Urinary bladder (tissue), 4 donors: Measurements from ENCODE around the gene CLDN7. TPM values are rescaled to one million over a fixed set of nuclear protein-coding genes. Genes with fewer than 3 reads are reported as not detected.
A peak's percentile ranks its signal among the peaks of the same experiment; 100 is the strongest.

Experiments used
- DNase-seq: peaks from one replicate; pipeline ENCODE4 v3.0.0-alpha.2; 2015; ENCODE audit errors: extremely low spot score
- H3K27ac ChIP-seq: one replicate; pipeline ENCODE4 v1.5.1; 2013; ENCODE audit warnings: low read depth, mild to moderate bottlenecking, moderate library complexity
- H3K36me3 ChIP-seq: one replicate; pipeline ENCODE4 v1.6.1; 2013; ENCODE audit warnings: mild to moderate bottlenecking, moderate library complexity; ENCODE audit not compliant: insufficient read depth
- H3K4me1 ChIP-seq: one replicate; pipeline ENCODE4 v1.6.1; 2013; ENCODE audit warnings: mild to moderate bottlenecking, moderate library complexity; ENCODE audit not compliant: insufficient read depth
- H3K4me3 ChIP-seq: one replicate; pipeline ENCODE4 v1.5.1; 2013; ENCODE audit warnings: low read depth, low read length
- WGBS: extraction: QIAGEN DNeasy Blood & Tissue Kit; methylation state at CpG from one replicate; pipeline ENCODE4 v1.1.7; 2013; 5-methylcytosine and 5-hydroxymethylcytosine counted together
- polyA plus RNA-seq: library from polyadenylated mRNA; stranded (reverse); fragments of 200-250 nt; gene quantifications from one replicate; pipeline ENCODE4 v1.2.3, GENCODE V29; 2013
- total RNA-seq: library from RNA; depleted of rRNA; stranded (reverse); fragments of >200 nt; gene quantifications from one replicate; pipeline ENCODE4 v1.2.3, GENCODE V29; 2014
- donor health status: healthy with polysubstance abuse.
- donor health status: healthy.

The CLDN7 gene
- total and polyA plus RNA-seq, 2 donors, result 24.2 to 34.4 TPM

DNA sequence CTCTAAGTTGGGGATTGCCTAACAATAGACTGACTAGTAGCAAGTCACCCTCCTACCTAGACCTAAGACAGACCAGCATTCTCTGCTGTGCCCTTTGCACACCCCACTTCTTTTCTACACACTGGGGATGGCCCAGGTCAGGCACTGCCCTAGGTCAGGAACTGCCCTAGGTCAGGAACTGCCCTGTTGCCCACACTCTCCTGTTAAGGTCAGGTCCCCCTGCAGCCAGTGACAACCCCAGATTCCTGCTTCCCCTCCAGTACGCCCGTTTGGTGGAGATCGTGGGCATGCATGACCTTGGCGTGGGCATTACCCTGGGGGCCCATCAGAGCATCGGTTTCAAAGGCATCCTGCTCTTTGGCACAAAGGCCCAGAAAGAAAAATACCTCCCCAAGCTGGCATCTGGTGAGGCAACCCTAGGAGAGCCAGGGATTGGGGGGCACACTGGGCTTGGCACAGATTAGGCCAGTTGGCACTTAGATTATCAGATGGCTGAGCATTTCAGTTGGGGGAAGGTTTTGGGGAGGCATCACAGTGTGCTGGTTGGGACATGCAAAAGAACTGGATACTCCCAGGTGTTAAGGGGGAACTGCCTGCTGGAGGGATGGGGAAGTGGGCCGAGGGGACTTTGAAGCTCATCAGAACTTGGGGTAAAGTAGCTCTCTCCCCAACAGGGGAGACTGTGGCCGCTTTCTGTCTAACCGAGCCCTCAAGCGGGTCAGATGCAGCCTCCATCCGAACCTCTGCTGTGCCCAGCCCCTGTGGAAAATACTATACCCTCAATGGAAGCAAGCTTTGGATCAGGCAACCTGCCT is 40.8 kb downstream of the CLDN7 start:
- H3K36me3 ChIP-seq, result no peaks in the 10 kb centered on the region
- no peak overlapping the region for H3K4me3 ChIP-seq
- peaks cover 4% of the 10 kb centered on the region for H3K4me1 ChIP-seq
- no peak for DNase-seq
- 76% methylated on average over 10 of the region's 10 CpGs for WGBS
- H3K27ac ChIP-seq, result no peak overlapping the region

DNA sequence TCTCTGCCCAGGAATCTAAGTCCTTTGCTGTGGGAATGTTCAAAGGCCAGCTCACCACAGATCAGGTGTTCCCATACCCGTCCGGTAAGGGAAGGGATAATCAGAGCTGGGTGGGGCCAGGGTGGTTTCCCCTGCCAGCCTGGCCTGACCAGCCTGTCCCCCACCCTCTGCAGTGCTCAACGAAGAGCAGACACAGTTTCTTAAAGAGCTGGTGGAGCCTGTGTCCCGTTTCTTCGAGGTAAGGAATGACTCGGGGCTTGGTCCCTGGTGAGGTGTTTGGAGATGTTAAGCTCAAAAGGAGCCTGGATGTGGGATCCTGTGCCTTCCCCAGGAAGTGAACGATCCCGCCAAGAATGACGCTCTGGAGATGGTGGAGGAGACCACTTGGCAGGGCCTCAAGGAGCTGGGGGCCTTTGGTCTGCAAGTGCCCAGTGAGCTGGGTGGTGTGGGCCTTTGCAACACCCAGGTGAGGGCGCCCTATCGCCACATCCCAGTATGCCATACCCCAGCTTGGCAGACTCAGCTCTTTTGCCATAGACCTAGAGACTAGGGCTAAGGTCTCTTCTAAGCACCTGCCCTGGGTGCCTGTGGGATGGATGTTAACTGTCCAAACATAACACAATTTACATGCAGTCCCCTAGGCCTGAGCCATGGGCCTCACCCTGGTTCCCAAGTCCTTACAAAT is 41.5 kb downstream of the CLDN7 start:
- H3K36me3 ChIP-seq, result no peaks in the 10 kb centered on the region
- no peak for DNase-seq

DNA sequence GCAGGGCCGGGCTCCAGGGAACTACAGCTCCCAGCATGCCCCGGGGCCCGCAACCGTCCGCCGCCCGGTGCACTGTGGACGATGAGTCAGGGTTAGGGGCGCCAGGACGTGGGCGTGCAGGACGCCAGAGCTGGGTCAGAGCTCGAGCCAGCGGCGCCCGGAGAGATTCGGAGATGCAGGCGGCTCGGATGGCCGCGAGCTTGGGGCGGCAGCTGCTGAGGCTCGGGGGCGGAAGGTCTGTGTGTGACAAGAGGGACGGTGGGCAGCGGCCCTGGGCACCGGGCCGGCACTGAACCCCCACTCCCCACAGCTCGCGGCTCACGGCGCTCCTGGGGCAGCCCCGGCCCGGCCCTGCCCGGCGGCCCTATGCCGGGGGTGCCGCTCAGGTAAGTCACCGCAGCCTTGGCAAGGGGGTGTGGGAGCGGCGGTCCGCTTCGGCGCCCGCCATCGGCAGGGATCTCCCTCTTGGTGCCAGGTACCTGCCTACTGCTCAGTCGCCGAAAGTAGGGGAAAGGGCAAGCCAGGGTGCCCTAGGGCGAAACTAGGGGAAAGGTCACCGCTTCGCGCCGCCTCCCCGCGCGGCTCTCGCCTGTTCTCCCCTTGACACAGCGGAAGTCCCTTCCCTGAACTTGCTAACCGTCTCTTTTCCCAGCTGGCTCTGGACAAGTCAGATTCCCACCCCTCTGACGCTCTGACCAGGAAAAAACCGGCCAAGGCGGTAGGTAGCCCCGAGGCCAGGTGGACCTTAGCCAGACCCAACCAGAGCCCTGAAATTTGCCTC is 42.3 kb downstream of the CLDN7 start, which contains the start of the genes ACADVL and DLG4:
Gene ACADVL (plus strand): TSS at position 127 of the 781 bp plus-strand sequence. CDS start 47 bp downstream, at position 174.
Gene DLG4 (minus strand): TSS at position 25 of the 781 bp plus-strand sequence.
- Histone ChIP-seq H3K27ac (peak within 1 kb of the TSS; percentile 97), H3K36me3 (no peaks in the 10 kb centered on the region), H3K4me3 (peak within 1 kb of the TSS; percentile 81), H3K4me1 (peaks cover 4% of the 10 kb centered on the region)
- DNase-seq, result no peak
- WGBS, result under 1% methylated on average over 63 of the region's 63 CpGs

More for the DNA sequence above, 41.5 kb downstream of the CLDN7 start:
- peak overlapping the region; percentile 97 for H3K27ac ChIP-seq
- H3K4me3 ChIP-seq, result peak overlapping the region; percentile 81
- peaks cover 4% of the 10 kb centered on the region for H3K4me1 ChIP-seq
- WGBS, result 27% methylated on average over 11 of the region's 11 CpGs

DNA sequence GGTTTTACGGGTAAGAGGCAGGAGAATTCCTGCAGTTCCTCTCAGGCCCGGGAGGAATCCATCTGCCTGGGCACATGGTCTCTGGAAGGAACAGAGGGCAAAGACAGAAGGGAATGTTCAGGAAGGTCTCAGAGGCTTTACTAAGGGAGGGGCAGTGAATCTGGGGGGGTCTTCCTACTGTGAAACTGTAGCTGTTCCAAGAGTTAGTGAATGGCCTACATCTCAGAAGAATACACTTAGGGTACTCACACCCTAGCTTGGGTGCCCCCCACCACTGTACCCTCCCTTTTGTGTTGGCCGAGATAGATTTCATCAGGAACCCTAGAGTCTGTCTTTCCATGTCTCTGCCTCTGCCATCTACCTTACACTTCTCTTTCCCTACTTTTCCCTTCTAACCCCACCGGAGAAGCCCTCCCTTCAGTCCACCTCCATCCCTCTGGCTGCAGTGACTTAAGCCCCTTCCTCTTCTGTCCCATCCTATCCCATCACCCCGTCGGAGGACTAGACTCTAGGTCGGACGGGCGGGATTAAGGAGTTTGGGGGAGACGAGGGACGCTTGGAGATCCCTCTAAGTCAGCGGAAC is 43.0 kb downstream of the CLDN7 start:
- Histone ChIP-seq H3K4me1 (peaks cover 4% of the 10 kb centered on the region), H3K36me3 (no peaks in the 10 kb centered on the region), H3K27ac (peak overlapping the region; percentile 57), H3K4me3 (peak overlapping the region; percentile 81)
- WGBS, result 17% methylated on average over 12 of the region's 12 CpGs
- no peak for DNase-seq

DNA sequence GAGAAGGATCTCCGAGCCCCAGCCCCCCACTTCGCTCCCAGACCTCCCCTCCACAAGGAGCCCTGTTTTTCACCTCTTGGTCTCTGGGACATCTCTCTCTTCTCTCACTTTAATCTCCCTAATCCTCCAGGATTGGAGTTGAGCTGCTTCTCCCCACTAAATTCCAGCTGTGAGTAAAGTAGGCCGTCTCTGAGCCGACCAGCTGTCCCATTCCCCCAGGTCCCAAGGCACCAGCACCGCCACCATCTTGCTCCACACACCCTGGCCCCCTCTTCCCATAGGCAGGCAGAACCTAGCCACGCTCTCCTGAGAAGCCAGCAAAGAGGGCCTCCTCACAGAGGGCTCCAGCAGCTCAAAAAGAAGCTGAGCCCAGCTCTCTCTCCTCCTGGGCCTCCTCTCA is 43.5 kb downstream of the CLDN7 start:
- DNase-seq, result no peak
- Histone ChIP-seq H3K27ac (no peak overlapping the region), H3K4me3 (no peak overlapping the region), H3K36me3 (no peaks in the 10 kb centered on the region), H3K4me1 (peaks cover 5% of the 10 kb centered on the region)
- 47% methylated on average over 6 of the region's 6 CpGs for WGBS

DNA sequence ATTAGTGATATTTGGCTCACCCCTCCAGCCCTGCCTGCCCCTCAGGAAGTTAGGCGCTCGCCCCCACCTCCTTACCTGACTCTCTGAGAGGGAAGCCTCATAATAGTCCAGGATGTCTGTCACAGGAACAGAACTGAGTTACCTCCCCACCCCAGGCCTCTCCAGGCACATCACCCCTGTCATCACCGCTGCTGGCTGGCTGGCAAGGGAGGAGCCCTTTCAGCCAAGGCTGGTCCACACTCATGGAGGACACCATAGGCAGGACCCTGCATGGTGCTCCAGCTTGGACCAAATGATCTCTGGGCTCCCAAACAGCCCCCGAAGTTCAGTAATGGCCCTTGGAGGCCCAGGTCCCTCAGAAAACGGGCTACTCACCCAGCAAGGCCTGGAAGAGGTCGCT is 44.1 kb downstream of the CLDN7 start:
- Histone ChIP-seq H3K4me1 (peaks cover 5% of the 10 kb centered on the region), H3K4me3 (peak overlapping the region; percentile 52), H3K27ac (no peak overlapping the region), H3K36me3 (no peaks in the 10 kb centered on the region)
- 50% methylated on average over 6 of the region's 6 CpGs for WGBS
- DNase-seq, result no peak

DNA sequence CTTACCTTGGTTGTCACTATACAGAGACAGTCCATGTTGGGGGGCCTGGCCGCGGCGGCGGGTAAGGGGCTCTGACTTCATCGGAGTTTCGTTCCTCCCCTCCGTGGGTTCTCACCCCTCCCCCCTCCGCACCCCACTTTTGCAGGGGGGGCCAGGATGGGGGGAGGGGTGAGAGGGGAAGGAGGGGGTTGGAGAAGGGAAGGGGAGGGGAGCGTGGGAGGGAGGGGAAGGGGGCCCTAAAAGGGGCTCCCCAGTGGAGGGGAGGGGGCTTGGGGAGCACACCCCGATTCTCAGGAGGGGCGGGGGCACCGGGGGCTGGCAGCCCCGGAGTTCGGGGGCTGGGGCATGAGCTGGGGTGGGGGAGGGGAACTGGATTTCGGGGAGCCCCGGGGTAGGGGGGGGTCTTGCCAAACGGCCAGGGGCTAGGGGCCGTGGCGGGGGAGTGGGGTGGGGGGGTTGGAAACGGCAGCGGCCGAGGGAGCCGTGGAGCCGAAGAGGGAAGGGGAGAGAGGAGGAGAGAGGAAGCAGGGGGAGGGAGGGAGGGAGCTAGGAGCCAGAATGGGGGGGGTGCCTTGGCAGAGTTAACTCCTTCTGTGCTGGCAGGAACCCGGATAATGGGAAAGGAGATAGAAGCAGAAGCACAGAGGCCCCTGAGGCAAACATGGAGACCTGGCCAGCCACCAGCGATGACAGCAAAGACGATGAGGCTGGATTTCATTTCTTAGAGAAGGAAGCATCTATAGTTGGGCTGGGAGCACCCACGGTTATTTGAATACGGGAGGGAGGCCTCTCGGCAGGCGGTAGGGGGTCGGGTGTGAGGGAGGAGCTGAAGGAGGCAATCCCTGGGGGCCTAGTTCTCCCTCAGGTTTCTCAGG is 44.9 kb downstream of the CLDN7 start:
- H3K4me1 ChIP-seq, result peaks cover 5% of the 10 kb centered on the region
- no peaks in the 10 kb centered on the region for H3K36me3 ChIP-seq
- under 1% methylated on average over 32 of the region's 32 CpGs for WGBS
- H3K27ac ChIP-seq, result peak overlapping the region; percentile 67
- no peak for DNase-seq
- H3K4me3 ChIP-seq, result peak overlapping the region; percentile 52

DNA sequence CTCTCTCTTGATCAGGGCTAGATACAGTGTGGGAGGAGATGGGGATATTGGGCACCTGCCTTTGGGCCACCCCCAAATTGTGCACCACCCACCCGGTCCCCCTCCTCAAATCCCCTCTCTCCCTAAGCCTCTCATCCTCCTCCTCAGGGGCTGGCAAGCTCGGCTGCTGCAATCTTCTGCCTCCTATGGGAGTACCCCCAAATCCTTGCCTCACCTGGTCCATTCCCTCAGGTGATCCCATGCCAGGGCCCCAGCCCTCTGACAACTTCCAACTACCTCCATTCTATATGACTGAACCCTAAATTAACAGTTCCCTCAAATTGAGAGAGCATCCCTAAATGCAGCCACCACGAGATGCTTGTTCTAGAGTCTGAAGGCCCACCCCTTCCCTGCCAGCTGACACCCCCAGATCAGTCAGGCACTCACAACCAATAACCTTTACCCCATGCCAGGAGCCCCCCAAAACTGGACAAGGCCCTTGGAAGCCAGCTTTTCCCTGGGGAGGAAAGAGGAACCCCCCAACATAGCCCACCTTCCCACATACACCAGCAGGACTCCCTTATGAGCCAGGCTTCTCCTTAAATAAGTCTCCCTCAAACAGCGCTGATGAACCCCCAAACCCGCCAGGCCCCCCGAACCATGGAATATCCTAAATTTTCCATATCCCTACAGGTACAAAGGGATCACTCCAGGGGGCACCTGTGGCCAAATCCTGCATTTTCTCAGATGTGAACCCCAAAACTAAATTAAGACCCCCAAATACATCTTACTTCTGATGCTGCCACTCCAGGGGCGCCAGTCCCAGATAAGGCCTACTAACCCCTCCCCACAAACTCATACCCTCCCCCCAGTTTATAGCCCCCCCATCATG is 45.8 kb downstream of the CLDN7 start:
- no peaks in the 10 kb centered on the region for H3K36me3 ChIP-seq
- DNase-seq, result no peak
- 16% methylated on average over 7 of the region's 7 CpGs for WGBS
- no peak overlapping the region for H3K27ac ChIP-seq
- H3K4me3 ChIP-seq, result peak overlapping the region; percentile 52
- peaks cover 5% of the 10 kb centered on the region for H3K4me1 ChIP-seq

DNA sequence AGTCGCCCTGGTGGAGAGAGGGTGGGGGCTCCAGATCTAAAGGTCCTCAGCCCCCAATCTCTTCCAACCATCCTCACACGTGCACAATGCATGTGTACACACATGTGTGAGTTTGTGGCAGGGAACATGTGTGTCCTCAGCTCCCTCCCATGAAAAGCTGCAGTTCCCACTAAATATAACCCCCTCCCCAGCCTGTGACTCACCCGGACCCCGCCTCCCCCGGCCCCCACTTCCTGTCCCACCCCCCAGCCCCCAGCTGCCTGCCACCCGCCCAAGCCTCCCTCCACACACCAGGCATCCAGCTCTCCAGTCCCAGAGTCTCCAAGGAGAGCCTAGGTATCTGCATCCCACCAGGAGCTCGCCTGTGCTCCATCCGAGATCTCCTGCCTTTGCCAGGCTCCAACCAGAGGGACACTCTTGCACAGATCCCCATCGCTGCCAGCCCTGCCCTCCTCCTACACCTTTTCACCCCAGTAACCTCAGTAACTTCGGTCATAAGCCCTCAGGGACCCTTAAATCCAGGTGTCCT is 46.6 kb downstream of the CLDN7 start:
- Histone ChIP-seq H3K27ac (peak overlapping the region; percentile 53), H3K4me3 (no peak overlapping the region), H3K36me3 (no peaks in the 10 kb centered on the region), H3K4me1 (peaks cover 3% of the 10 kb centered on the region)
- DNase-seq, result no peak
- WGBS, result 13% methylated on average over 10 of the region's 10 CpGs

DNA sequence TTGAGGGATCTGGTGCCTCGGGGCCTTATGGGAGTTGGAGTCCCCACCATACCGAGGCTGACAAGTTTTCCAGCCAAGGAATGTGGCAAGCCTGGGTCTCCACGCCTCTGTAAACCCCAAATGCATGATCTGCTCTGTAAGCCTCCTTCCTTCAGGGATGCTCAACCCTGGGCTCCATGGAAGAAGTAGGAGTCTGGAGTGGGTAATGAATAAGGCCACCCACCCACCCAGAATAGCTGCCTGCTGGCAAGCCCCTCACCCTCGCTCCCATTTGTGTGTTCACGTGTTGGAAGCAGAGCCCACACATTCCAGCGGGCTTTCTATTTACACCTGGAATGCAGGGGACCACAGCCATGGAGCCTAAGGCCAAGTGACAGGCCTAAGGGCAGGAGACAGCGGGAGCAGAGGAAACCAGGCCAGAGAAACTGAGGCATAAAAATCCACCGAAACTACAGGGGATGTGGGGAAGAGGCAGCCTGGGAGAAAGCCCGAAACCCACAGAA is 47.1 kb downstream of the CLDN7 start:
- Histone ChIP-seq H3K4me3 (no peak overlapping the region), H3K4me1 (peaks cover 2% of the 10 kb centered on the region), H3K27ac (peak overlapping the region; percentile 53), H3K36me3 (no peaks in the 10 kb centered on the region)
- no peak for DNase-seq
- WGBS, result 14% methylated on average over 9 of the region's 9 CpGs

DNA sequence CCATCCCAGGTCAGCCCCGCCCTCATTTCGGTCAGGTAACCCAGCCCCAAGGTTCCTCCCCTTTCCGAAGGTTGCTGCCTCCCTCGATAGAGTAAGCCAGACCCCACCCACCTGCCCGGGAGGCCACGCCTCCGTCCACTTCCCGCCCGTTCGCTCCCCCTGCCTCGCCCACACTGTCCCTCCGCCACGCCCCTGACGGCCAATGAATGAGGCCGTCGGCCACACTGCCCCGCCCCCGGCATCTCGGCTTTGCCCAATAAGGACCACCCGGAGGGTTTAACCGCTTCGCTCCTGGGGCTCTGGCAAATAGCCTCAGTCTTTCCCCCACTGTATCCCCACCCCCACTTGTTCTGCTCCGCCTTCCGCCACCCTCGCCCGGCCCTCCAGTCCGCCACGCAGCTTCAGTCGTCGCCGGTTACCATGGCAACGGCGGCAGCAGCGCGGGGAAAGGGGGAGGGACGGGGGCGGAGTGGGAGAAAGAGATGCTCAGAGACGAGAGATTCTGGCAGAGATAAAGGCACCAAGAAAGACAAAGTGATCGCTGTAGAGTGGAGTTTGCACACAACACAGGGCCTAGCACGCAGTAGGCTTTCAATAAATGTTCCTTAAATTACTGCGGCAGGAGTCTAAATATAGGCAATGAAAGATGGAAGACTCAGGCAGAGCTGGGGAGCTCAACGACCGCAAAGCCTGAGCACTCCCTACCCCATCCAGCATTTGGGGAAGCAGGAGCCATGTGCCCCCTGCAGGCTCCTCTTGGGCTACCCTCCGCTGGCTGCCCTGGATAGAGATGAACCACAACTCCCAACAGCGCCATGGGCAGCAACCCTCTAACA is 47.8 kb downstream of the CLDN7 start:
- peaks cover 2% of the 10 kb centered on the region for H3K4me1 ChIP-seq
- H3K36me3 ChIP-seq, result no peaks in the 10 kb centered on the region
- peak; percentile 97 for DNase-seq
- WGBS, result under 1% methylated on average over 45 of the region's 45 CpGs
- peak overlapping the region; percentile 53 for H3K4me3 ChIP-seq
- H3K27ac ChIP-seq, result peak overlapping the region; percentile 38
